Measurements from ENCODE around the gene CSNK1A1.
A peak's percentile ranks its signal among the peaks of the same experiment; 100 is the strongest.

Gene CSNK1A1

DNA sequence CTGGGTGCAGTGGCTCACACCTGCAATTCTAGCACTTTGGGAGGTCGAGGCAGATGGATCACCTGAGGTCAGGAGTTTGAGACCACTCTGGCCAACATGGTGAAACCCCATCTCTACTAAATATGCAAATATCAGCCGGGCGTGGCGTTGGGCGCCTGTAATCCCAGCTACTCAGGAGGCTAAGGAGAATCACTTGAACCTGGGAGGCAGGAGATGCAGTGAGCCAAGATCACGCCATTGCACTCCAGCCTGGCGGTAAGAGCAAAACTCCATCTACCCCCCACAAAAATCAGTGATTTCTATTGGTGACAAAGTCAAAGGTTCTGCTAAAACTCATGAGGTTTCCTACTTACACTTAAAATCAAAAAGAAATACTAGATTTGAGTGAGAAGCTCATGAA, 18.8 kb downstream of the CSNK1A1 start:
- TF ChIP-seq, protein P1, sequence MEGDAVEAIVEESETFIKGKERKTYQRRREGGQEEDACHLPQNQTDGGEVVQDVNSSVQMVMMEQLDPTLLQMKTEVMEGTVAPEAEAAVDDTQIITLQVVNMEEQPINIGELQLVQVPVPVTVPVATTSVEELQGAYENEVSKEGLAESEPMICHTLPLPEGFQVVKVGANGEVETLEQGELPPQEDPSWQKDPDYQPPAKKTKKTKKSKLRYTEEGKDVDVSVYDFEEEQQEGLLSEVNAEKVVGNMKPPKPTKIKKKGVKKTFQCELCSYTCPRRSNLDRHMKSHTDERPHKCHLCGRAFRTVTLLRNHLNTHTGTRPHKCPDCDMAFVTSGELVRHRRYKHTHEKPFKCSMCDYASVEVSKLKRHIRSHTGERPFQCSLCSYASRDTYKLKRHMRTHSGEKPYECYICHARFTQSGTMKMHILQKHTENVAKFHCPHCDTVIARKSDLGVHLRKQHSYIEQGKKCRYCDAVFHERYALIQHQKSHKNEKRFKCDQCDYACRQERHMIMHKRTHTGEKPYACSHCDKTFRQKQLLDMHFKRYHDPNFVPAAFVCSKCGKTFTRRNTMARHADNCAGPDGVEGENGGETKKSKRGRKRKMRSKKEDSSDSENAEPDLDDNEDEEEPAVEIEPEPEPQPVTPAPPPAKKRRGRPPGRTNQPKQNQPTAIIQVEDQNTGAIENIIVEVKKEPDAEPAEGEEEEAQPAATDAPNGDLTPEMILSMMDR (IDR thresholded peaks at IDR 0.05; ENCODE audit: insufficient read depth, low read depth, low read length, missing control alignments): no peak
- no peak for DNase-seq (ENCODE audit: low read depth)
- H3K4me3 ChIP-seq (ENCODE audit: low read length): no peak overlapping the region

DNA sequence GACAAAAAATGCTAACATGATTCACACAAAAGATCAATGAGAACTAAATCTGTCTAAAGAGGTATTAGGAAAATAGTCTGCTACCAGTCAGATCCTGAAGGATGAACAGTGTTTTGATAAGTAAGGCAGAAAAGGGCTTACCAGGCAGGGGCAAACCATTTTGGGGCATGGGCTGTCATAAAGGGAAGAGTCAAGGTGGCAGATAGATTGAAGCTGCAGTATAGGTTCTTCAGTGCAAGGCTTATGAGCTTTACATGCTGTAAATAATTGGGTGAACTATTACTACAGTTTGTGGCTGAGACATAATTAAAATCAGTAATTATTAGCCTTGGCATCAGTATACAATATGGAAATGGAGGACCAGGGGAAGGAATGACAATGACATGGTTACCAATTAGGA, 21.8 kb downstream of the CSNK1A1 start:
- TF ChIP-seq, protein P1 (IDR thresholded peaks at IDR 0.05; ENCODE audit: insufficient read depth, low read depth, low read length, missing control alignments): no peak
- H3K4me3 ChIP-seq (ENCODE audit: low read length): no peak overlapping the region

DNA sequence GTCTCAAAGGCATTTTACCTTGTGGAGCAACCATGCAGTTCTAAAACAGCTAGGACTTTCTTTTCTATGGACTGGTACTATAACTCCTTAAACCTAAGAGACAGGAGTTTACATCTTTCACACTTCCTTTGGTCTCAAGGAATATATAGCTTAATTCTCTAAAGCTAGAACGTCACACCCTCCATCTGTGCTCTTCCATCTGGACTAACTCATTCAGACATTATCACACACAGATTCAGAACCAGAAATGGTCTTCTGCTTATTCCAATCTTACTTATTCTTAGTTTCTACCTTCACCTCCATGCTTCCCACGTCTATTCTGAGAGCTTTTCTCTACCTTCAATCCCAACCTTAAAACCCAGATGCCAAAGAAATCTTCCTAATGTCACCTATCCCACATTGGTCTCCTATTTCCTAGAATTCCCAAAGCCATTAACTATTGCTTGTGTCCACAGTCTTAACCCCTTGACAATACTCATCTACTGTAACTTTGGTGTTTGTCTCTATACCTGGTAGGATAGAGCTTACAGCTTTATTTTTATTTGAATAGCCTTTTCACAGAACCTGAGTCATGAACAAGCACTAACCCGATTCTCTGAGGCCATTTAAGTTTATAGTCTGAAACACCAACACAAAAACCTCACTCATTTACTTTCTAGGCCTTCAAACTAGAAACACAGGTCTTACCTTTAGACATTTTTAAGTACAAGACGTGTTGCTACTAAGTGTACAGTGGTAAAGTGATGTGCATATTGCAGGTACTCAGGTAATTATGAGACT, 22.8 kb downstream of the CSNK1A1 start:
- TF ChIP-seq, protein P1 (IDR thresholded peaks at IDR 0.05; ENCODE audit: insufficient read depth, low read depth, low read length, missing control alignments): no peak
- DNase-seq (ENCODE audit: low read depth): peak; percentile 55
- H3K4me3 ChIP-seq (ENCODE audit: low read length): no peak overlapping the region

More for the DNA sequence above, 21.8 kb downstream of the CSNK1A1 start:
- no peak for DNase-seq (ENCODE audit: low read depth)

DNA sequence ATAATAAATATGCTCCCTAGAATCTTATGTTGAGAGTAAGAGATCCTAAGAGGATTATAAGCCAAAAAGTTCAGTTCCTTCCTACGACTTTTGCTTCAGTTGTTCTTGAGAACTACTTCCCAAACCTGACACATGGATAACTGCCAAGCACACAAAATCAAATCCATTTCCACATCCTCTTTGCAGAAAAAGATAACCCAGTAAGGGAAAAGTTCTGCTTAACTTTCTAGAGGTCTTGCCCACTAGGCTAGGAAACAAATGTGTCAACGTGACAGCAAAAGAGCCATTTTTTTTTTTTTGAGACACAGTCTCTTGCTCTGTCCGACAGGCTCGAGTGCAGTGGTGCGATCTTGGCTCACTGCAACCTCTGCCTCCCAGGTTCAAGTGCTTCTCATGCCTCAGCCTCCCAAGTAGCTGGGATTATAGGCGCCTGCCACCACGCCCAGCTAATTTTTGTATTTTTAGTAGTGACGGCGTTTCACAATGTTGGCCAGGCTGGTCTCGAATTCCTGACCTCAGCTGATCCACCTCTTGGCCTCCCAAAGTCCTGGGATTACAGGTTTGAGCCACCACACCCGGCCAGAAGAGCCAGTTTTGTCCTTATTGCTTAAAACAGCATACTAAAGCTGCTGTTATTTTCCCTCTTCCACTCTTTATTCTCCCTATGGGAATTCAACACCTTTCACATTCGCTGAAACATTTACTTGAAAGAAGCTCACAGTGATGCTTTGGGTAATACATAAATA, 24.2 kb downstream of the CSNK1A1 start:
- DNase-seq (ENCODE audit: low read depth): no peak
- TF ChIP-seq, protein P1 (IDR thresholded peaks at IDR 0.05; ENCODE audit: insufficient read depth, low read depth, low read length, missing control alignments): no peak
- H3K4me3 ChIP-seq (ENCODE audit: low read length): no peak overlapping the region

DNA sequence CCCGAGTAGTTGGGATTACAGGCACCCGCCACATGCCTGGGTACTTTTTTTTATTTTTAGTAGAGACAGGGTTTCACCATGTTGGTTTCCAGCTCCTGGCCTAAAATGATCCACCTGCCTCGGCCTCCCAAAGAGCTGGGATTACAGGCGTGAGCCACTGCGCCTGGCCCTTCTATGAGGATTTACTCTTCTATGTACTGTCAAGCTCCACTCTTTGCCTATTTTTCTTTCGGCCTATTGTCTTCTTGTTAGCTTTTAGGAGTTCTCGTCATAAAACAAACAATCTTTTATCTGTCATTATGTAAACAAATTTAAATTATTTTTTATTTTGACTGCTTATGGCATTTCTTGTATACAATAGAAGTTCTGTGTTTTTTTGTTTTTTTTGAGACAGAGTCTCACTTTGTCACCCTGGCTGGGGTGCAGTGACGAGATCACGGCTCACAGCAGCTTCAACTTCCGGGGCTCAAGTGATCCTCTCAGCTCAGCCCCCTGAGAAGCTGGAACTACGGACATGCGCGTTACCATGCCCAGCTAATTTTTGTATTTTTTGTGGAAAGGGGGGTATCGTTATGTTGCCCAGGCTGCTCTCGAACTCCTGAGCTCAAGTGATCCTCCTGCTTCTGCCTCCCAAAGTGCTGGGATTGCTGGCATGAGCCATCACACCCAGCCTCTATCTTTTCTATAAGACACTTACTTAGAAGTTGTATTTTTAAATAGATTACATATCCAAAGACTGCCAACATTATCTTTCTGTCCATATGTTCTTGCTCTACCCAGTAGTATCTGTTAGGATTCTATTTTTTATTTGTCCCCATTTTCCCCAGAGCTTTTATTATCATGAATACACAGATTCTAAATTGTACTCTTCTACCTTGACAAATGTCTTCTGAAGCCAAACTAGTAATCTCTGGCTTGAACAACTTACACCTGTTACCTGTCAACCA, 29.2 kb downstream of the CSNK1A1 start:
- no peak overlapping the region for H3K4me3 ChIP-seq (ENCODE audit: low read length)
- DNase-seq (ENCODE audit: low read depth): no peak
- TF ChIP-seq, protein P1 (IDR thresholded peaks at IDR 0.05; ENCODE audit: insufficient read depth, low read depth, low read length, missing control alignments): no peak

DNA sequence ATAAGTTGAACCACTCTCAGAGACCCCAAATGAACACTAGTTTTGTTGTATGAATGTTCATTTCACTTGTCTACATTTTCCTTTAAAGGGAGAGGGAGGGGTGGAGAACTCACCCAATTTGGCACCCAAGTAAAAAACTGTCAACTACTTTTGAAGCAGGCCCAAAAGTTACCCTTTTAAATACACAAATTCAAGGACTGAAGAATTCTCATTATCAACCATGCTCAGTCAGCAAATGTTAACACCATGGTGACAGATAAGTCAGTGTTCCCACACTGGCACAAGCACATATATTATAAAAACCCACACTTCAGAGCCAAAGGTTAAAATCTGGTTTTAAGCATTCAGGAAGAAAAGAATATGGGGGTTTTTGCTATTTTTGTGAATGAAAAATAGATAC, 31.6 kb downstream of the CSNK1A1 start:
- no peak overlapping the region for H3K4me3 ChIP-seq (ENCODE audit: low read length)
- TF ChIP-seq, protein P1 (IDR thresholded peaks at IDR 0.05; ENCODE audit: insufficient read depth, low read depth, low read length, missing control alignments): no peak
- no peak for DNase-seq (ENCODE audit: low read depth)

Data from epithelial cell of esophagus (primary cell).